SK-N-SH treated with all-trans-retinoic acid at 6 μM for 48 hours (cell line): ENCODE results near the gene BABAM2.

Experiments
- GLIS3 ChIP-seq: fragments of 250-450 bp; sonication (Bioruptor Pico); IDR thresholded peaks from 2 replicates; pipeline ENCODE4 v1.5.0; 2020; ENCODE audit warnings: mild to moderate bottlenecking, moderate library complexity
- PPARA ChIP-seq: fragments of 250-450 bp; sonication (Bioruptor Pico); IDR thresholded peaks from 2 replicates; pipeline ENCODE4 v1.5.0; 2020; ENCODE audit warnings: mild to moderate bottlenecking, borderline replicate concordance
- ZC3H10 ChIP-seq: fragments of 250-450 bp; sonication (Bioruptor Pico); IDR thresholded peaks from 2 replicates; pipeline ENCODE4 v1.5.1; 2021; ENCODE audit warnings: mild to moderate bottlenecking, moderate library complexity
- ZFP3 ChIP-seq: fragments of 250-450 bp; sonication (Bioruptor Pico); IDR thresholded peaks from 2 replicates; pipeline ENCODE4 v1.5.0; 2020; ENCODE audit warnings: mild to moderate bottlenecking, moderate library complexity
- ZFP30 ChIP-seq: fragments of 450-650 bp; formaldehyde crosslinking; IDR thresholded peaks from 2 replicates; pipeline ENCODE4 v1.5.0; 2022; ENCODE audit warnings: mild to moderate bottlenecking, moderate library complexity
- ZNF565 ChIP-seq: fragments of 450-650 bp; formaldehyde crosslinking; conservative IDR thresholded peaks from 2 replicates; pipeline ENCODE4 v1.5.0; 2020; ENCODE audit warnings: low read depth, mild to moderate bottlenecking, moderate library complexity
- TF ChIP-seq, protein P1 (sequence below): fragments of 250-450 bp; sonication (Bioruptor Pico); IDR thresholded peaks from 2 replicates; pipeline ENCODE4 v1.8.0; 2020; ENCODE audit warnings: mild to moderate bottlenecking, moderate library complexity, borderline replicate concordance

DNA sequence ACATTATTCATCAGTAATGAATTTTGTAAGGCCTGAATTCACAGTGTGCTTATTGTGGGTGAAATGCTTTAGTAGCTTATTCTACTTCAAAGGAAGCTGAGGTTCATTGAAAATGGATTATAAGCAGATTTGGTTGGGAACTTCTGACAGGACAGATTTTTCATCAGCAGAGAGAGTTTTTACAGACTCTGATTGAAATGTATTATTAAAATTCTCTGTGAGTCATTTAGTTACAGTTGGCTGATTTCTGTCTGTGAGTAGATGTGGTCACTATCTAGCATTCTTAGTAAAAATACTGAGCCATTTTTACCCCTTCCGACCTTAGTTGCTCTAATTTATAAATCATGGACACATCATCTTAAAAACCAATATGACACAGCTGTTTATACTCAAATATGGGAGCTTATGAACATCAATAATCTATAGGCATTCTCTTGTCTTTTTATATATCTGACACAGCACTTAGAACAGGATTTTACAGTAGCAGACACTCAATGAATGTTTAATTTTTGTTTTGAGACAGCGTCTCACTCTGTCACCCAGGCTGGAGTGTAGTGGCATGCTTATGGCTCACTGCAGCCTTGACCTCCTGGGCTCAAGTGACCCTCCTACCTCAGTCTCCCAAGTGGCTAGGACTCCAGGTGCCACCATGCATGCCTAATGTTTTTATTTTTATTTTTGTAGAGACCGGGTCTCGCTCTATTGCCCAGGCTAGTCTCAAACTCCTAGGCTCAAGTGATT, 239.6 kb downstream of the BABAM2 start:
- TF ChIP-seq, protein P1, sequence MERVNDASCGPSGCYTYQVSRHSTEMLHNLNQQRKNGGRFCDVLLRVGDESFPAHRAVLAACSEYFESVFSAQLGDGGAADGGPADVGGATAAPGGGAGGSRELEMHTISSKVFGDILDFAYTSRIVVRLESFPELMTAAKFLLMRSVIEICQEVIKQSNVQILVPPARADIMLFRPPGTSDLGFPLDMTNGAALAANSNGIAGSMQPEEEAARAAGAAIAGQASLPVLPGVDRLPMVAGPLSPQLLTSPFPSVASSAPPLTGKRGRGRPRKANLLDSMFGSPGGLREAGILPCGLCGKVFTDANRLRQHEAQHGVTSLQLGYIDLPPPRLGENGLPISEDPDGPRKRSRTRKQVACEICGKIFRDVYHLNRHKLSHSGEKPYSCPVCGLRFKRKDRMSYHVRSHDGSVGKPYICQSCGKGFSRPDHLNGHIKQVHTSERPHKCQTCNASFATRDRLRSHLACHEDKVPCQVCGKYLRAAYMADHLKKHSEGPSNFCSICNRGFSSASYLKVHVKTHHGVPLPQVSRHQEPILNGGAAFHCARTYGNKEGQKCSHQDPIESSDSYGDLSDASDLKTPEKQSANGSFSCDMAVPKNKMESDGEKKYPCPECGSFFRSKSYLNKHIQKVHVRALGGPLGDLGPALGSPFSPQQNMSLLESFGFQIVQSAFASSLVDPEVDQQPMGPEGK (CRISPR knock-in tag), result no peak
- TF ChIP-seq ZFP30 (CRISPR knock-in tag) (no peak), GLIS3 (CRISPR knock-in tag) (no peak), ZC3H10 (no peak), PPARA (CRISPR knock-in tag) (no peak), ZNF565 (CRISPR knock-in tag) (no peak), ZFP3 (CRISPR knock-in tag) (no peak)
